Endothelial cell of hepatic sinusoid (primary cell): ENCODE data around the gene RHBDL3.
"Not testable (repeated sequence)": the region's sequence is repeated elsewhere in the genome, so short reads cannot be mapped to it uniquely, and the experiment has no call there.

ENCODE experiments used
- in situ Hi-C: cut with HindIII; loops from 2 replicates; pipeline ENCODE4 v1.10.0; 2017; ENCODE audit warnings: low sequenced_read_pairs

RHBDL3 gene, protein sequence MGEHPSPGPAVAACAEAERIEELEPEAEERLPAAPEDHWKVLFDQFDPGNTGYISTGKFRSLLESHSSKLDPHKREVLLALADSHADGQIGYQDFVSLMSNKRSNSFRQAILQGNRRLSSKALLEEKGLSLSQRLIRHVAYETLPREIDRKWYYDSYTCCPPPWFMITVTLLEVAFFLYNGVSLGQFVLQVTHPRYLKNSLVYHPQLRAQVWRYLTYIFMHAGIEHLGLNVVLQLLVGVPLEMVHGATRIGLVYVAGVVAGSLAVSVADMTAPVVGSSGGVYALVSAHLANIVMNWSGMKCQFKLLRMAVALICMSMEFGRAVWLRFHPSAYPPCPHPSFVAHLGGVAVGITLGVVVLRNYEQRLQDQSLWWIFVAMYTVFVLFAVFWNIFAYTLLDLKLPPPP

DNA sequence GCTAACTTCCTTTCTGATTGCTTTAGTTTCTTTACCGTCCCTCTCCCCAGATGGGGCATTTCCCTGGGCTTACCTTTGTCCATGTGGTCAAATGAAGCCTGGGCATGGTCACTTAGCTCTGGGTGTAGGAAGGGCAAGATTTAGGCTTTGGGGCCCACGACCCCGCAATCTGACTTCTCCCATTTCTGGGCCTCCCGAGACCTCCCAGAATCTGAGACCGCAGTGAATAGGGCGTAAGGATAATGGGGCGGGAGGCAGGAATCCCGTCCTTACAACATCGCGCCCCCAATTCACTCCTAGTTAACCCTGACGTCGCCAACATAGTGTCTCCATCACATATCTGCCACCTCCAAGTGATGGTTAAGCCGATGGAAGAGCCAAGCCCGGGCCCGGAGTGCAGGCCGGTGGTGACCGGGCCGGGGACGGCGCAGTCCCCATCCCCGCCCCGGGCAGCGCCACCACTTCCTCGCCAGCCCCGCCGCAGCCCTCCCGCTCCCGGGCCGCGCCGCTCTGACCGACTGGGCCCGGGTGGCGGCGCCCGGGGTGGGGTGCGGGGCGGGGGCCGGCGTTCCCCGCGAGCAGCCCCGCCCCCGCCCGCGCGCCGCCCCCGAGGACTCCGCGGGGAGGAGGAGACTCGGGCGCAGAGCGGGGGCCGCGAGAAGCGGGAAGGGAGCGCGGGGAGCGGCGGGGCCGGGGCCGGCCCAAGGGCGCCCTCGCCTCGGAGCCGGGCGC lies at the start of gene RHBDL3:
TSS of gene RHBDL3 (plus strand) at position 641 of the 732 bp plus-strand sequence. CDS start 358 bp downstream, outside the sequence.
- in situ Hi-C loops, result no loop called here

DNA sequence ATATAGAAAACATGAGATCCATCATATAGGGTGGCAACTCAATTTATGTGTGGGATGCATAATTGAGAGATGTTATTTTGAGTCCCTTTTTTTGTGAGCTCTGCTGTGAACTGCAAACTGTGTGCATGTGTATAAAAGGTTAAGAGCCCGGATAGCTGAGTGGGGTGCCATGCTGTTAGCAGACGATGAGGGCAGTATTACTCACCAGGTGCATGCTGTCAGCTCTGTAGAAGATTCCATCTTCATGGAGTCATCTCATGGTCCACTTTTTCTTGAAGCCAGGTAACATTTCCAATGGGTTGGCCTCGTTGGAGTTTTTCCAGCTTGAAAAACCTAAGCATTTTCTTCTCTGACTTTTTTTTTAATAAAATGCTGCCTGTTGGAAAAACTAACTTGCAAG lies 43.0 kb upstream of the RHBDL3 start:
- in situ Hi-C loops, result no loop called here

DNA sequence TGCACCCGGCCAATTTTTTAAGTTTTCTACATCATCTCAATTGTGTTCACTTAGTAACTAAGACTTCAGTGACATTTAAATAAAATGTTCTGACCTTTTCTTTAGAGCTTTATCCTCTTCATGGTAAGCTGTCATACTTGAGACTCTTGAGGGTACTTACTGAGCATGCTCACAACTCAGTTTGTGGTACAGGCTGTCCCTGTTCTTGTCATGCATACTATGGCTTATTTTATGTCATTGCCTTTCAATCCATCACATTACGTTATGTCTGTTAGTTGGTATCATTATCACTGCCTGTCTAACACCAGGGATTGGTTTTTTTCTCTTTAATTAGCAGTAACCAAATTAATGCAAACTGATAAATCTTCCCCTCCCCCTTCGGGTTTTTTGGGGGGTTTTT lies 41.9 kb upstream of the RHBDL3 start:
- in situ Hi-C loops, result no loop called here

DNA sequence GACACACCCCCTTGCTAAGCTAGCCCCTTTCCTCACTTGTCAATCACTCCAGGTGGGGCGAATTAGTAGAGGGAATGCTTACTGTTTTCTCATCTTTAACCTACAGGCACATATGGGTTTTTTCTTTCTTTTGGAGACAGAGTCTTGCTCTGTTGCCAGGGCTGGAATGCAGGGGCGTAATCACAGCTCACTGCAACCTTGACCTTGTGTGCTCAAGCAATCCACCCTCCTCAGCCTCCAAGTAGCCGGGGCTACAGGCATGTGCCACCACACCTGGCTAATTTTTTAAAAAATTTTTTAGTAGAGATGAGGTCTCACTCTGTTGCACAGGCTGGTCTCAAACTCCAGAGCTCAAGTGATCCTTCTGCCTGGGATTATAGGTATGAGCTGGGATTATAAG lies 38.7 kb upstream of the RHBDL3 start:
- in situ Hi-C loops, result no loop called here

DNA sequence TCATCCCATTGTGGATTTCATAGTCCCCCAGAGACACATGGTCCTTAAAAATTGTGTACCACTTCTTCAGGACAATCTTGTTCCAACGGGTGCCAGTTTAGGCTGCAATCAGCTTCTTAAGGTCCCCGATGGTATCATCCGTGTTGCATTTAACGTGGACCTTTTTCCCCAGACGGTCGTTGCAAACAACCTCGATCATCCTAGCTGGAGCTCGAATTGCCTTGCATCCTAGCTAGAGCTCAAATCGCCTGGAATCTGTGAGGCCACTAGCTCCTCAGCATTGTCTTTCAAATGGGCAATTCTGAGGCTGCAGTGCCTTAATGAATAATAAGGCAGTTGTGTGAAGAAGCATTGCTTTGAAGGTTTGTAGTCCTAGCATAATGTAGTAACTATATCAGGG lies 37.7 kb upstream of the RHBDL3 start:
- in situ Hi-C loops, result no loop called here

DNA sequence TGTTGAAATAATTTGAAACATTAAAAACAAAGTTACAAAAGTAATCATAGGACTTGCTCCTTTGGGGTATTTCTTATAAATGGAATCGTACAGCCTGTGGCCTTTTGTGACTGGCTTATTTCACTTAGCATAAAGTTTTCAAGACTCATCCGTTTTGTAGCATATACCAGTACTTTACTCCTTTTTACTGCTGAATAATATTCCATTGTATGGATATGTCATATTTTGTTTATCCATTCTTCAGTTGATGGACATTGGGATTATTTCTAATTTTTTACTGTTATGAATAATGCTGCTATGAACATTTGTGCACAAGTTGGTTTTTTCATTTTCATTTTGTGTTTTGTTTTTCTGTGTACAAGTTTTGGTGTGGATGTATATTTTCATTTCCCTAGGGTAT lies 30.0 kb upstream of the RHBDL3 start:
- in situ Hi-C loops, result no loop called here

DNA sequence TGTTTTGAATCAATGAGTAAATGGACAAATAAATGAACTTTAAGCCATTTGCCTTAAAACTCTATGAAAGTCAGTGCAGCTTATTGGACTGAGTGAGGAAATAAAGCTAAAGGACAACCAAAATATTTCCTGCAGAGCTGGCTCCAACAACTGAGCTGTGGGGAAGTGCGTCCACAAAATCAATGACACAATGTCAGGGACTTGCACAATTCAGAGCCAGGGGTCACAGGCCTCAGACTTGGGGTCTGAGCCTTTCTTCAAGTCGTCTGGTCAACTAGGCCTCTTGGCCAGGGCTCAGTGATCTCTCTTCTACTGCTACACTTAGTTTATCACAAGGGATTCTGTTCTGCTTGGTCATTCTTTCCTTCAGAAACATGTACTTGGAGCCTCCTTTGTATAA lies 26.2 kb upstream of the RHBDL3 start:
- in situ Hi-C loops, result no loop called here

DNA sequence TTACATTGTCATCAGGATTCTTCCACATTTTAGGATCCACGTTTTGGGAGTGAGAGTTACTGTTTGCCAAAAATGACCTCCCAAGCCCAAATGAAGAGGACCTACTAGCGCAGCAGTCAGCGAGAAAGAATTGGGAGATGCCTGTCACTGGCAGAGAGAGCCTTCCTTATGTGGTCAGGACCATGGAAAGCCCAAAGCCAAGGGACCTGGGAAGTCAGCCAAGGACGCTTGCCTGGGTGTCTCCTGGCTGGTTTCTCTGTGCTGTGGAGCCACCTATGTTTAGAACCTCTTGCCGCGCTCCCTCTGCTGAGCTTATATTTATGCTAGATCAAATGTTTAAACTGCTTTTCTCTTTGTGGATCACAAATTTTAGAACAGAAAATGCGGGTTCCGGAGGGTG lies 24.9 kb upstream of the RHBDL3 start:
- in situ Hi-C loops, result no loop called here

DNA sequence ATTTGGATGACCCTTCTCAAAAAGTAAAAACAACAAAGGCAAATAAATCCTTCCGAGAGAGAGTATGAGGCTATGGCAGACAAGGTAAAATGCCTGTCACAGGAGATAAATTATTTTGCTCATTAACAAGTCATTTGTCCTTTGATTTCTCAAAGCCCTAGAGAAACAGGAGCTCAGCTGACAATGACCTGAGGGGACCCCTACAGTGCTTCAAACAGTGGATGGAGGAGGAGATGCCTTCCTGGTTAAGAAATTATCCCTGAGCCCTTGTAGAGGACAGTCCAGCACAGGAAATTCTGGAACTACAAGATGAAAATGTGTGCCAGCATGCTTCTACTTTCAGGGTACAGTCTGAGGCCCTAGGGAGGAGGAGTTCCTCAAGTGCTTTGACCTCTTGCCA lies 24.0 kb upstream of the RHBDL3 start:
- in situ Hi-C loops, result no loop called here

DNA sequence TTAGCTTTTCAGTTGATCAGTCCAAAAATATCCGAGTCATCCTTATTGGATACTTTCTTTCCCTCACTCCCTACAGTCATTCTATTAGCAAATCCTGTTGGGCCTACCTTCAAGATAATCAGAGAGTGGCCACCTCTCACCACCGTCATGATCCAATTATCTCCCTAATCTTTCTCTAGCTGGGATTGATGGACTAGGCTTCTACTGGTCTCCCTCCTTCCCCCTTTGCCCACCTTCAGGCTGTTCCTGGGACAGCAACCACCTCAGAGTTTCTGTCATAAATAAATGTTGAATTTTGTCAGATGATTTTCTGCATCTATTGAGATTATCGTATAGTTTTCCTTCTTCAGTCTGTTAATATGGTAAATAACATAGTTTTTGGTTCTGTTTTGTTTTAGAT lies 16.2 kb upstream of the RHBDL3 start:
- in situ Hi-C loops, result no loop called here

DNA sequence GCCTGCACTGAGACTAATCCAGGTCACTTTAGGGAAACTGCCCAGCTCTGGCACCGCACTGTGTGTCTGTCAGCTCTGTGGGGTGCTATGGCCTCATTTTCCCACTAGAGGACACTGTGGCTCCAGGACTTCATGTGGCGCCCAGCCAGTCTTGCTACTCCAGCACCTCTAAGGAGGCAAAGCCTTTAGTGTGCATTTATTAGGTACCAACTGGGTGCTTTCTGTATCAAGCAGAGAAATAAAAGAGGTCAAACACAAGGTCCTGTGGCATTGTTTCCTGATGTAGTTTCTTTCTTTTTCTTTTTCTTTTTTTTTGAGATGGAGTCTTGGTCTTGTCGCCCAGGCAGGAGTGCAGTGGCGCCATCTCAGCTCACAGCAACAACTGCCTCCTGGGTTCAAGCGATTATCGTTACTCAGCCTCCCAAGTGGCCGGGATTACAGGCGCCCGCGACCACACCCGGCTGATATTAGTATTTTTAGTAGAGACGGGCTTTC lies 12.5 kb upstream of the RHBDL3 start:
- in situ Hi-C loops, result no loop called here

DNA sequence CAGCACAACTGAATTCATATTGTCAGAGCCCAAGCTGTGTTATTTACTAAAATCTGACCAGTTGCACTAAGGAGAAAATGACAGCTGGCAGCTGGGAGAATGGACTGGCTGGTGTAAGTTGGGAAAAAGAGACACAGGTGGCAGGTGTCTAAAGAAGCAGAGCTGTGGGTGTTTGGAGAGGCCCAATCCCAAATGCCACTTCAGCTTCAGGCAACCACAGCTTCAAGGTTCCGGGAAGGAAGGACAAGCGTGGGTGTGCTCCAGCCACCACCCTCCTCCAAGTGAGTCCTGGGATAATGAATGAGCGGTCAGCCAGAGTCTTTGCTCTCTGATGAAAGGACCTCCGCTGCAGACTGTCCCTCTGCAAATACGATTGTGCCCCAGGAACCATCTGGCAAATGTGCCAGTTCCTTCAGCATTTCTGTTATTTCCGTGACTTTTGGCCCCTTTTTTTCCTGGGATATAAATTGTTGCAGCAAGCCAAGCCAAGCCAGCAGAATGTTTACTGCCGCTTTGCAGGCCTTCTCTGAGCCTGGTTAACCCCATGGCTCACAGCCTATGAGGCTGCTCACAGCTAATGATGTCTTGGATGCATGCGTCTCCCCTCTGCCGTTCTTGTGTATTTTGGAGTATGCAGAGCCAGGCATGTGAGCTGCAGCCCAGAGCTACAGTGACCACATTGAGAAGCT lies 9.5 kb upstream of the RHBDL3 start:
- in situ Hi-C loops, result no loop called here

DNA sequence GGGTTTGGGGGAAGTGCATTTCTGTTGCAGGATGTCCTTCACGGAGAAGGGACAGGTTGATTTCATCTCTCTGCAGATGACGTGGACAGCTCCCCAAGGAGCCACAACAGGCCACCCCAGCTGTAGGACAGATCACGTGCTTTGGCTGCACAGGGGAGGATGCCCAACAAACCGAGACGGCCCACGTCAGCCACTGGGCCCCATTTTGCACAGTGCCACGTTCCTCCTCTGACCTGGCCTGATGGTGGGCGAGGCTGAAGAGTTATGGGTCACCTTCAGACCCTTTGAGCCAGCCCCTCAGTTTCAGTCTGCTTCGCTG lies 9.0 kb upstream of the RHBDL3 start:
- in situ Hi-C loops, result no loop called here

DNA sequence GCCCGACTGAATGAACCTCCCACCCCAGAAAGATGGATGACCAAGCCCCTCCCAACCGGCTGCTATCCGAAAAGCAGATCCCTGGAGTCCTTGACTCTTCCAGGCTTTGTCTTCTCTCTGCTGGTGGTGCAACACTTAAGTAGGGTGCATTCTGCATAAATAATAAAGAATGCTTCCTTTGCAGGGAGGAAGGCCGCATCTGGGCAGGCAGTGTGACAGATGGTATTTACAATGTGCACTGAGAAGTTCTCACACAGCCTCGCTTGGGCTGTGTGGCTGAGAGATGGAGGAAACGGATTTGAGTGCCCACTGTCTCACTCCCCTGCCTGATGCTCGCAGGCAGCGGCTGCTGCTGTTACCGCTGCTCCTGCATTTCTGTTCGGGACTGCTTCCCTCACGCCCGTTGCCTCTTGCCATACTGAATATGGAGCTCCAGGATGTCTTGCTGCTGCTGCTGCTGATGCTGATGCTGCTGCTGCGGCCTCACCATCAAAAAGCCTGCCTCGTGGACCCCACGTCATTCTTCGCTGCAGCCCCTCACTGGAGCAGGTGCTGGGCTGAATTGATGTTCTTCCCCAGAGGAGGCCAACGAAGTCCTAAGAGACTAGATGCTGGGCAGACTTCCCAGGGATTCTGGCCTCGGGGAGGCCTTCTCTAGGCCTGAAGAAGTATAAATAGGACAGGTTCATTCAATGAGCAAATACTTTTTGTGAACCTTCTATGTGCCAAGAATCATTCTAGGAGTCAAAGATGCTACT lies 7.1 kb upstream of the RHBDL3 start:
- in situ Hi-C loops, result no loop called here

DNA sequence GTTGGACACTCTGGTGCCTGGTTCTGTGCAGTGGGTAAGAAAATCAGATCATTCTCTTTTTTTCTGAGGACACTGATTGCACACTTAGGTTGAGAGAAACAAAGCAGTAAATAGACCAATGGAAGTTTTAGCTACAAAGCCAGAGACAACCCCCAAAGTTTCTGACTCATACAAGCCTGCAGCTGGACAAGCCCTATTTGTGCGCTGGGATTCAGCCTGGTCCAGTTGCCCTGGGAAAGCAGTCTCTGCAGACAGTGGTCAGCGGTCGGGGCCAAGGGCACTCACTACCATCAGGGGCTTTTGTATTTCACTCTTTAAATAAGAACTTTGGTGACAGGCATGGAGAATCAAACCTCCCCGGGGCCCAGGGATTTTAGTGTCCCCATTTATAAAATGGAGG lies 6.0 kb upstream of the RHBDL3 start:
- in situ Hi-C loops, result no loop called here

DNA sequence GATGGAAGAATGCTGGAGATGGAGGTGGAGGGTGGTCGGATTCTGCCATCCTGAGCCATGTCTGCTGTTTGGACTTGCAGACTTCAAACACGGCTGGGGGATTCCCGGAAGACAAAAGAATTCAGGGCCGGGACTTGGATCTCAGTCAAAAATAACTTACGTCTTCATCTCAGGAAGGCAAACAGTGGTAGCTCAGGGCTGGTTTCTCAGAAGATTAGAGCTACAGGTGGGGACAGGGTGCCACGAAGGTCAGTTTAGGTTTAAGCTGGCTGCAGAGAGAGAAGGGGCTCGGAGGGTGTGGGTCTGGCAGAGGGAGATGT lies 4.3 kb upstream of the RHBDL3 start:
- in situ Hi-C loops, result no loop called here

DNA sequence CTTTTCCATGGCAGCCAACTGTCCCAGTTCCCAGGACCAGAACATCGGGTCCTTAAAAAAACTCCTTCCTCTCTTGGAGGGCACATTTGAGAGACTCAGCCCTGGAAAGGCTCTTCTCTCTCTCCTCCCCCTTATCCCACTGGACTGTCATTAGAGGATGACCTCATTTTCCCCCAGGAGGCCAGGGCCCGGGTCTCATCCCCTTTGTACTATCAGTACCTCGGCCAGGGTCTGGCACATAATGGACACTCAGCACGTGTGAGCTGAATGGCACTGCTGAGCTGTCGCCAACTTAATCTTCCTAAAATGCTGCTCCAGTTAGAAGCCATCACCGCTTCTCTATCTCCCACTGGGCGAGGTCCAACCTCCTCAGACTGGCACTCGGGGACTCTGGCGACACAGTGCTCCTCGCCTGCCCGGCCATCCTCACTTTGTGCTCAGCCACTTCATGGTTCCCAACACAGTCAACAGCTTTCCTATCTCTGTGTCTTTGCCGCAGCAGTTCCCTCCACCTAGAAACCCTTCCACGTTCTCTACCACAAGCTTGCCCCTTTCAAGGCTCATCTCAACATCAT lies 3.6 kb upstream of the RHBDL3 start:
- in situ Hi-C loops, result no loop called here

DNA sequence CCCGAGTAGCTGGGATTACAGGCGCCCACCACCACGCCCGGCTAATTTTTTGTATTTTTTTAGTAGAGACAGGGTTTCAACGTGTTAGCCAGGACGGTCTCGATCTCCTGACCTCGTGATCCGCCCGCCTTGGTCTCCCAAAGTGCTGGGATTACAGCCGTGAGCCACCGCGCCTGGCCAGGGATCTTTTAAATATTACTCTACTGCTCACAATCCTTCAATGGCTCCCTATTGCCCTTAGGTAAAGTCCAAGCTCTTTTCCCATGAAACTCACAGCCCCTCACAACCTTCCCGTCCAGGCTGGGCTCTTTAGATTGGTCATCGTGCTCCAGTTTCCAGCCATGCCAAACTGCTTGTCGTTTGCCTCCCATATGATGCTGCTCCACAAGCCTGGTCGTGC lies 2.1 kb upstream of the RHBDL3 start:
- in situ Hi-C loops, result not testable (repeated sequence)

DNA sequence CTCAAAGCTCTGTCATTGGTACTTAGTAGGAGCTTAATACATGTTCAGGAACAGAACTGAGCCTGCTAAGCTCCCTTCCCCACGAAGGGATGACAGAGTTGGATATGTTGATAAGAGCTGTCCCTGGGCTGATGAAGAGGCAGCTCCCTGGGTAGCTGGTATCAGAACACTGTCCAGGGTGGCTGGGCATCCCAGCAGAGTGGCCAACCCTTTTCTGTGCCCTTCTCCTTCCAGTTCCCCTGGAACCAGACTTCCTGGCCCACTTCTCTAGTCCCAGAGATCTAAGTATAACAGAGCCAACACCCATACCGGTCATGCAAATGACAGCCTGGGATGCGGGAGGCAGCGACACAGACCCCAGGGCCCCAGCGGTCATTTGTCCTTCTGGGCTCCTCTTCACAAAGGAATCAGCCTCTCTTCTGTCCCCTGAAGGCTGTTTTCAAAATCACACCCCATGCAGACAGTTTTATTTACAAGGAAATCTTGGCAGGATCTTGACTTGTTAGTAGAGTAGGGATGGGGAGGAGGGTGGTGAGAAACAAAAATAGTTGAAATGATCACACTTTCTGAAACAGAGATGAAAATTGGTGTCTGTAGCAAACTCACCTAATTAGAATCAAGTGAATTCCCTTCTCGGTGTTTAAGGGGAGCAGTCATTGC lies 1.4 kb upstream of the RHBDL3 start:
- in situ Hi-C loops, result no loop called here

DNA sequence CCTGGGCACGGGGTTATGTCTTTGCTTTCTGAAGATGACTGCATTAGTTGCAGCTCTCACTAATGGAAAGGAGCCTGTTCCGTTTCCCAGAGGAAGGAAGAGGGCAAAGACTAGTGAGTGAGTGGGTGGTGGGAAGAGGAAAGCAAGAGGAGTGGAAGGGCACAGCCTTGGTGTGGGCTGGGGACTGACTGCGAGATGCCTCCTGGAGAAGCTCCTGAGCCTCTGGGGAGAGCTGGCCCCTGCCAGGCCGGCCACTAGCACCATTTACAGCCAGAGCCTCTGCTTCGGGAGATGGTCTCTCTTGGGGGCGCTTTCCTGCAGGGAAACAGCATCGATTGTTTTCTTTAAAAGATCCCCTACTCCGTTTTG lies 825 bp upstream of the RHBDL3 start:
- in situ Hi-C loops, result no loop called here

DNA sequence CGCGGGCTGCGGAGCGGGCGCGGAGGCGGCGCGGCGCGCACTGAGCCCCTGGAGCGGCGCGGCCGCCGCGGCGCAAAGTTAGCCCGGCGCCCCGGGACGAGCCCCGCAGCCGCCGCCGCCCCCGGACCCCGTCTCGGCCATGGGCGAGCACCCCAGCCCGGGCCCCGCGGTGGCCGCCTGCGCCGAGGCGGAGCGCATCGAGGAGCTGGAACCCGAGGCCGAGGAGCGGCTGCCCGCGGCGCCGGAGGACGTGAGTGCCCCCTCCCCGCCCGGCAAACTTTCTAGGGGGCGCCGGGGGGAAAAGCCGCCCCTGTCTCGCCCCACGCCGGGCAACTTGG lies 388 bp downstream of the RHBDL3 start:
- in situ Hi-C loops, result no loop called here
